T-helper 9 cell (primary cell): ENCODE data around the gene NAT9.

Source experiments
- DNase-seq: peaks from one replicate; pipeline ENCODE4 v3.0.0-alpha.2; 2020

NAT9 gene

GRCh38 chr17:74759243-74759801 lies 16.8 kb downstream of the NAT9 start:
- peak; percentile 40 for DNase-seq

GRCh38 chr17:74758848-74759168 lies 17.3 kb downstream of the NAT9 start:
- DNase-seq, result no peak

- no peak for DNase-seq
Measured at GRCh38 chr17:74757931-74758847, 18.0 kb downstream of the NAT9 start.

GRCh38 chr17:74757502-74757901 lies 18.6 kb downstream of the NAT9 start:
- DNase-seq, result no peak

GRCh38 chr17:74756891-74757290 lies 19.3 kb downstream of the NAT9 start:
- DNase-seq, result no peak

GRCh38 chr17:74755533-74755932 lies 20.6 kb downstream of the NAT9 start:
- no peak for DNase-seq

- DNase-seq, result no peak
Measured at GRCh38 chr17:74754832-74755231, 21.3 kb downstream of the NAT9 start.

GRCh38 chr17:74752822-74753401 lies 23.2 kb downstream of the NAT9 start:
- DNase-seq, result no peak

GRCh38 chr17:74752415-74752814 lies 23.7 kb downstream of the NAT9 start:
- DNase-seq, result no peak

GRCh38 chr17:74750327-74751069 lies 25.6 kb downstream of the NAT9 start:
- no peak for DNase-seq

GRCh38 chr17:74750039-74750326 lies 26.2 kb downstream of the NAT9 start:
- DNase-seq, result no peak

- no peak for DNase-seq
Measured at GRCh38 chr17:74749279-74750038, 26.7 kb downstream of the NAT9 start.

- peak; percentile 90 for DNase-seq
Measured at GRCh38 chr17:74748529-74749278, 27.4 kb downstream of the NAT9 start, which contains the start of gene NHERF1. TSS of gene NHERF1 (plus strand) at chr17:74748628. CDS start at chr17:74748847, 219 bp downstream.

- no peak for DNase-seq
Measured at GRCh38 chr17:74748279-74748528, 27.9 kb downstream of the NAT9 start.

- DNase-seq, result no peak
Measured at GRCh38 chr17:74746922-74747321, 29.2 kb downstream of the NAT9 start.

GRCh38 chr17:74746376-74746775 lies 29.8 kb downstream of the NAT9 start:
- no peak for DNase-seq

GRCh38 chr17:74745548-74746177 lies 30.5 kb downstream of the NAT9 start:
- no peak for DNase-seq

- peak; percentile 86 for DNase-seq
Measured at GRCh38 chr17:74744714-74745547, 31.2 kb downstream of the NAT9 start.

GRCh38 chr17:74744349-74744713 lies 31.8 kb downstream of the NAT9 start:
- DNase-seq, result no peak

- DNase-seq, result no peak
Measured at GRCh38 chr17:74743755-74744154, 32.4 kb downstream of the NAT9 start.

GRCh38 chr17:74742978-74743545 lies 33.1 kb downstream of the NAT9 start:
- no peak for DNase-seq
